ENCODE measurements around the gene TTC16.

- no peak for TF ChIP-seq CTCF (IDR thresholded peaks at IDR 0.05; ENCODE audit: poor library complexity, severe bottlenecking)
- no peak for TF ChIP-seq EP300 (conservative IDR thresholded peaks at IDR 0.05; ENCODE audit: poor library complexity, severe bottlenecking)
- TF ChIP-seq POLR2AphosphoS5 (IDR thresholded peaks at IDR 0.05): no peak
- TF ChIP-seq EZH2 (IDR thresholded peaks at IDR 0.05; ENCODE audit: borderline replicate concordance, insufficient read depth, low read length, poor library complexity, severe bottlenecking): no peak
- TF ChIP-seq MXI1 (conservative IDR thresholded peaks at IDR 0.05; ENCODE audit: poor library complexity, severe bottlenecking): no peak
- no peak for TF ChIP-seq TAF1 (IDR thresholded peaks at IDR 0.05; ENCODE audit: low read depth)
- TF ChIP-seq SMC3 (conservative IDR thresholded peaks at IDR 0.05; ENCODE audit: poor library complexity): no peak
Measured at GRCh38 chr9:127683723-127684122, 32.2 kb upstream of the TTC16 start.

Data from neural cell (in vitro differentiated cells).